ENCODE results near the gene TTC13. TPM values are rescaled to one million over a fixed set of nuclear protein-coding genes. Genes with fewer than 3 reads are reported as not detected.

The TTC13 gene
- total RNA-seq, 1 donor = 15.1 TPM

GRCh38 chr1:230939806-230940489 is 38.7 kb downstream of the TTC13 start:
- no peak for TF ChIP-seq CTCF (IDR thresholded peaks at IDR 0.05; ENCODE audit: insufficient read depth, low read length)
- no peak overlapping the region for H3K4me3 ChIP-seq (ENCODE audit: low read depth, low read length)
- no peak for DNase-seq (ENCODE audit: low read depth)

- TF ChIP-seq CTCF (IDR thresholded peaks at IDR 0.05; ENCODE audit: insufficient read depth, low read length) = no peak
- no peak for DNase-seq (ENCODE audit: low read depth)
- no peak overlapping the region for H3K4me3 ChIP-seq (ENCODE audit: low read depth, low read length)
Observed at GRCh38 chr1:230938924-230939368, 39.7 kb downstream of the TTC13 start.

DNA sequence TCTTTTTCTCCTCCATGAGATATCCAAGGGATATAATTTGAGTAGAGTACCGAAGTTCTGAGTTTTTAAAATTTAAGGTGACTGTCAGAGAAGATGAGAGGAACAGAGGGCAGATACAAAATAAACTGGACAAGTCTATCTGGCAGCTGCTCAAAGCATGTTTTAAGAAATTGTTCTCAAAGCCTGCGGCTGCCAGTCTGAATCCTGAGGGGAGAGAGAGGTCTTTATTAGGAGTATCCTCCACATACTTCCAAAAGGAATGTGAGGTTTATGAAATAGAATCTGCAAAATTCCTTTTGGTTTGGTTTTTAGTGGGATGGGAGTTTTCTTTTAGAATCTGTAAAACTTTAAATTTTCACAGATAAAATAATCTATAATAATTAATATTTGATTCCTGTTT is 41.3 kb downstream of the TTC13 start:
- H3K4me3 ChIP-seq (ENCODE audit: low read depth, low read length) = no peak overlapping the region
- DNase-seq (ENCODE audit: low read depth) = peak; percentile 10
- no peak for TF ChIP-seq CTCF (IDR thresholded peaks at IDR 0.05; ENCODE audit: insufficient read depth, low read length)

DNA sequence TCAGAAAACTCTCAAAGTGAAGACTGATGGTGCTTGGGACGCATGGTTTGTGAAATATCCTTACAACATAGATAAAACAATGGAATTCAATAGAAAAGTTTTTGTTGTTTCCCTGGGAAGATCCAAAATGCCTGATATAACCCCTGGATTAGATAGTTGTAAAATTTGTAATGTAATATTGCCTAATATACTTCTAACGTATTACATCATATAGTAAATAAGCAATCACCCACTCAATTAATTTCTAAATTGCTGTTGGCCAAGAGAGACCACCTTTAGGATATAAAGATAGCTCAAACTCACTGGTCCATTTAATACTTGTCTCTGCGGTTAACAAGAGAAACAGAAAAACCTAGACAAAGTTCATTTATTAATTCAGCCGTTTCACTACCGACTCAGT is 42.2 kb downstream of the TTC13 start:
- DNase-seq (ENCODE audit: low read depth) = no peak
- H3K4me3 ChIP-seq (ENCODE audit: low read depth, low read length) = no peak overlapping the region
- no peak for TF ChIP-seq CTCF (IDR thresholded peaks at IDR 0.05; ENCODE audit: insufficient read depth, low read length)

- no peak for DNase-seq (ENCODE audit: low read depth)
- TF ChIP-seq CTCF (IDR thresholded peaks at IDR 0.05; ENCODE audit: insufficient read depth, low read length) = no peak
- H3K4me3 ChIP-seq (ENCODE audit: low read depth, low read length) = no peak overlapping the region
Observed at GRCh38 chr1:230935852-230936251, 42.8 kb downstream of the TTC13 start.

DNA sequence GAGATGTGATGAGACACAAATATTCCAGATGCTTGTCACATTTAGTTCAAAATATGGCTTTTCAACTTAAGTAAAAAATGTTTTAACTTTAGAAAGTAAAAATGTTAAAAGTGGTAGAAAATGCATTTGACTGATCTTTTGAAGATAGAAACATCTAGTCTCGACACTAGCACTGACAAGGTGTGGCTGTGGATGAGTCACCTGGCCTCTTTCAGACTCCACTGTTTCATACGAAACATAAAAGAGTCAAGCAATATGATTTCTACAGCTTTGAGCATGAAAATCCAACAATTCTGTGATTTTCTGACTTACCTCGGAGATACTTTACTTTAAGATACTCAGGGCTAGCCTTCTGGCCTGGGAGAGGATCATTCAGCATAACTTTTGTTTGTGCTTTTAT is 47.7 kb downstream of the TTC13 start:
- no peak overlapping the region for H3K4me3 ChIP-seq (ENCODE audit: low read depth, low read length)
- TF ChIP-seq CTCF (IDR thresholded peaks at IDR 0.05; ENCODE audit: insufficient read depth, low read length) = no peak
- DNase-seq (ENCODE audit: low read depth) = no peak

- DNase-seq (ENCODE audit: low read depth) = no peak
Observed at GRCh38 chr1:230926182-230926581, 52.5 kb downstream of the TTC13 start.

More at GRCh38 chr1:230926182-230926581, 52.5 kb downstream of the TTC13 start:
- H3K4me3 ChIP-seq (ENCODE audit: low read depth, low read length) = no peak overlapping the region
- TF ChIP-seq CTCF (IDR thresholded peaks at IDR 0.05; ENCODE audit: insufficient read depth, low read length) = no peak
